Kidney epithelial cell (primary cell): ENCODE measurements around the gene MT1E. TPM values are rescaled to one million over a fixed set of nuclear protein-coding genes. Genes with fewer than 3 reads are reported as not detected.
A peak's percentile ranks its signal among the peaks of the same experiment; 100 is the strongest.

ENCODE experiments used
- DNase-seq: peaks from one replicate; pipeline ENCODE4 v3.0.0-alpha.2; 2010; ENCODE audit warnings: low read depth
- H3K27me3 ChIP-seq: 2 replicates; pipeline ENCODE4 v1.6.0; 2011; ENCODE audit warnings: low read length; ENCODE audit not compliant: control insufficient read depth, insufficient read depth
- H3K36me3 ChIP-seq: 2 replicates; pipeline ENCODE4 v1.5.1; 2011; ENCODE audit warnings: low read length; ENCODE audit not compliant: control insufficient read depth, insufficient read depth
- H3K4me3 ChIP-seq: 2 replicates; pipeline ENCODE4 v1.5.1; 2011; ENCODE audit warnings: low read depth, mild to moderate bottlenecking, control low read depth, low read length
- total RNA-seq: library from RNA; depleted of rRNA; stranded (reverse); fragments of >200 nt; gene quantifications from 2 replicates; pipeline ENCODE4 v1.2.3, GENCODE V29; 2015
- TF ChIP-seq, protein P1 (sequence below): IDR thresholded peaks from 2 replicates; pipeline ENCODE4 v1.5.1; 2011; ENCODE audit warnings: mild to moderate bottlenecking, moderate library complexity, low read length, control low read depth, inconsistent platforms; ENCODE audit not compliant: insufficient read depth, poor library complexity, severe bottlenecking

MT1E gene
- total RNA-seq, 1 donor from 2014 or later, result 110 TPM

DNA sequence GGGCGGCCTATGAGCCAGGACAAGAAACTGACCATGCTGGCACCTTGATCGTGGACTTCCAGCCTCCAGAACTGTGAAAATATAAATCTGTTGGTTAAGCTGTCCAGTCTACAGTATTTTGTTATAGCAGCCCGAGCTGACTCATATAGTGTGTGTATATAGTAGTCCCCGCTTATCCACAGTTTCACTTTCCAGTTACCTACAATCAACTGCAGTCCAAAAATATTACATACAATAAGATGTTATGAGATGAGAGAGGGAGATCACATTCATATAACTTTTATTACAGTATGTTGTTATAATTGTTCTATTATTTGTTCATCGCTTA is 31.3 kb upstream of the MT1E start:
- H3K27me3 ChIP-seq, result peaks cover 18% of the 10 kb centered on the region
- no peak for DNase-seq
- H3K36me3 ChIP-seq, result no peaks in the 10 kb centered on the region
- H3K4me3 ChIP-seq, result no peak overlapping the region
- TF ChIP-seq, protein P1, sequence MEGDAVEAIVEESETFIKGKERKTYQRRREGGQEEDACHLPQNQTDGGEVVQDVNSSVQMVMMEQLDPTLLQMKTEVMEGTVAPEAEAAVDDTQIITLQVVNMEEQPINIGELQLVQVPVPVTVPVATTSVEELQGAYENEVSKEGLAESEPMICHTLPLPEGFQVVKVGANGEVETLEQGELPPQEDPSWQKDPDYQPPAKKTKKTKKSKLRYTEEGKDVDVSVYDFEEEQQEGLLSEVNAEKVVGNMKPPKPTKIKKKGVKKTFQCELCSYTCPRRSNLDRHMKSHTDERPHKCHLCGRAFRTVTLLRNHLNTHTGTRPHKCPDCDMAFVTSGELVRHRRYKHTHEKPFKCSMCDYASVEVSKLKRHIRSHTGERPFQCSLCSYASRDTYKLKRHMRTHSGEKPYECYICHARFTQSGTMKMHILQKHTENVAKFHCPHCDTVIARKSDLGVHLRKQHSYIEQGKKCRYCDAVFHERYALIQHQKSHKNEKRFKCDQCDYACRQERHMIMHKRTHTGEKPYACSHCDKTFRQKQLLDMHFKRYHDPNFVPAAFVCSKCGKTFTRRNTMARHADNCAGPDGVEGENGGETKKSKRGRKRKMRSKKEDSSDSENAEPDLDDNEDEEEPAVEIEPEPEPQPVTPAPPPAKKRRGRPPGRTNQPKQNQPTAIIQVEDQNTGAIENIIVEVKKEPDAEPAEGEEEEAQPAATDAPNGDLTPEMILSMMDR, result no peak

GRCh38 chr16:56600398-56600999 is 25.1 kb upstream of the MT1E start:
- TF ChIP-seq, protein P1, result peak; percentile 68
- no peak overlapping the region for H3K4me3 ChIP-seq
- H3K27me3 ChIP-seq, result no peaks in the 10 kb centered on the region
- DNase-seq, result no peak
- no peaks in the 10 kb centered on the region for H3K36me3 ChIP-seq

GRCh38 chr16:56601325-56601724 is 24.3 kb upstream of the MT1E start:
- no peaks in the 10 kb centered on the region for H3K36me3 ChIP-seq
- no peak overlapping the region for H3K4me3 ChIP-seq
- no peaks in the 10 kb centered on the region for H3K27me3 ChIP-seq
- no peak for DNase-seq
- TF ChIP-seq, protein P1, result no peak

DNA sequence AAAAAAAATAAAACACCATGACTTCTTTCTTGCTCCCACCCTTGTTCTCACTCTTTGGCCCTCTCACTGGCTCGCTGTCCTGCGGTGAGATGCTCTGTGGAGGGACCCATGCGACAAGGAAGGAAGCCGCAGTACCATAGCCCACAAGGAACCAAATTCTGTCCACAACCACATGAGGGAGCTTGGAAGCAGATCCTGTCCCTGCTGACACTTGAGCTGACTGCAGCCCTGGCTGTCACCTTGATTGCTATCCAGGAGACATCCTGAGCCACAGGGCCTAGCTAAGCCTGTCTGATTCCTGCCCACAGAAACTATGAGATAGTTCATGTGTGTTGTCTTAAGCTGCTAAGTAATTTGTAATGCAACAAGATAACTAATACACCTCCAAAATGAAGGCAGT is 22.0 kb upstream of the MT1E start:
- Histone ChIP-seq H3K4me3 (no peak overlapping the region), H3K36me3 (no peaks in the 10 kb centered on the region), H3K27me3 (no peaks in the 10 kb centered on the region)
- TF ChIP-seq, protein P1, result peak; percentile 41
- no peak for DNase-seq

DNA sequence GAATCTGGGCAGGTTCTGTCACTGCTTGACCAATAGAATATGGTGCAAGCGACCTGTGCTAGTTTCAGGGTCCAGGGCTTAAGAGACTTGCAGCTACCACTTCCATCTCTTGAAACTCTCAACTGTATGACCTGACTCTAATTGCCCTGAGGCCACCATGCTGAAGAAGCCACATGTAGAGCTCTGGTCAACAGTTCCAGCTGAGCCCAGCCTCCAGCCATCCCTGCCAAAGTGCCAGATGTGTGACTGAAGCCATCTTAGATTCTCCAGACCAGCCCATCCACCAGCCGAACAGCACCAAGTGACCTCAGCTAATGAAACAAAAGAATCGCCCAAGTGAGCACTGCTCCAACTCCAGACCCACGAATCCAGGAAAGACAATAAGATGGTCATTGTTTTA is 20.6 kb upstream of the MT1E start:
- DNase-seq, result no peak
- H3K36me3 ChIP-seq, result no peaks in the 10 kb centered on the region
- no peaks in the 10 kb centered on the region for H3K27me3 ChIP-seq
- no peak overlapping the region for H3K4me3 ChIP-seq
- TF ChIP-seq, protein P1, result no peak

DNA sequence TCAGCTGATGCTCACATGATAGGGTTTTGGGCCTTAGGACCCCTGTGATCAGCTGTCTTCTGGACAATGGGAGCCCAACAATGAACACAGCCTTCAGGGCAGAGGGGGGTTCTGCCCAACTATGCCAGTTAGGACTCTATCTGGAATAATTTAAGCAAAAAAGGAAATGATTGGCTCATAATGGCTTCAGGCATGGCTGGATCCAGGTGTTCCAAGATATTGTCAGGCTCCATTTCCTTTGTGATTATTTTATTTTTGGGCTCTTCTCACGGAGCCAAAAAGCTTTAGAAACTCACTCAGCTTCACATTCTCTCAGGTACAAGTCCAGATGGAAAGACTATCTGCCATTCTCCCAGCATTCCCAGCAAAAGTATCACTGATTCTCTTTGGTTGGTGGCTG is 20.1 kb upstream of the MT1E start:
- TF ChIP-seq, protein P1, result no peak
- no peak for DNase-seq
- Histone ChIP-seq H3K4me3 (no peak overlapping the region), H3K36me3 (no peaks in the 10 kb centered on the region), H3K27me3 (no peaks in the 10 kb centered on the region)
